OCI-LY1 (cell line): Measurements from ENCODE around the gene TRIL.

Experiments
- H2AFZ ChIP-seq: fragments of 200-600 bp; sonication (generic), shearing (Covaris generic); 2 replicates; pipeline ENCODE4 v1.6.0; 2014; ENCODE audit warnings: antibody characterized with exemption, mild to moderate bottlenecking, low read length
- H3F3A ChIP-seq: fragments of 200-600 bp; sonication (generic), shearing (Covaris generic); 2 replicates; pipeline ENCODE4 v1.6.0; 2014; ENCODE audit warnings: mild to moderate bottlenecking, antibody characterized with exemption, low read length, moderate library complexity; ENCODE audit not compliant: insufficient read depth
- H3K27ac ChIP-seq: fragments of 200-600 bp; sonication (generic); 2 replicates; pipeline ENCODE4 v1.5.1; 2014; ENCODE audit warnings: low read length, mixed run types, mild to moderate bottlenecking, low read depth; ENCODE audit not compliant: poor library complexity, severe bottlenecking
- H3K27me3 ChIP-seq: fragments of 200-600 bp; sonication (generic); 2 replicates; pipeline ENCODE4 v1.6.0; 2014; ENCODE audit warnings: antibody characterized with exemption, mild to moderate bottlenecking, low read length, moderate library complexity; ENCODE audit not compliant: insufficient read depth
- H3K36me3 ChIP-seq: fragments of 200-600 bp; sonication (generic); 2 replicates; pipeline ENCODE4 v1.6.1; 2014; ENCODE audit warnings: mild to moderate bottlenecking, antibody characterized with exemption, low read length, moderate library complexity, mixed read lengths; ENCODE audit not compliant: insufficient read depth
- H3K4me1 ChIP-seq: fragments of 200-600 bp; sonication (generic); 2 replicates; pipeline ENCODE4 v1.5.1; 2014; ENCODE audit warnings: mild to moderate bottlenecking, low read length, moderate library complexity; ENCODE audit not compliant: insufficient read depth, severe bottlenecking
- H3K4me2 ChIP-seq: fragments of 200-600 bp; sonication (generic), shearing (Covaris generic); 2 replicates; pipeline ENCODE4 v1.6.1; 2014; ENCODE audit warnings: low read length
- H3K4me3 ChIP-seq: fragments of 200-600 bp; sonication (generic); 2 replicates; pipeline ENCODE4 v1.5.1; 2014; ENCODE audit warnings: low read length, low read depth, mild to moderate bottlenecking, mixed read lengths; ENCODE audit not compliant: poor library complexity, severe bottlenecking
- H3K79me2 ChIP-seq: fragments of 200-600 bp; shearing (Covaris generic); 2 replicates; pipeline ENCODE4 v1.6.1; 2016; ENCODE audit warnings: mixed run types, low read length, mixed read lengths; ENCODE audit not compliant: insufficient read depth
- H3K9ac ChIP-seq: fragments of 200-600 bp; sonication (generic), shearing (Covaris generic); 2 replicates; pipeline ENCODE4 v1.6.1; 2014; ENCODE audit warnings: mild to moderate bottlenecking, low read length, mixed read lengths
- H3K9me2 ChIP-seq: fragments of 200-600 bp; sonication (generic), shearing (Covaris generic); 2 replicates; pipeline ENCODE4 v1.6.1; 2014; ENCODE audit warnings: low read depth, mild to moderate bottlenecking, low read length, mixed read lengths
- H3K9me3 ChIP-seq: fragments of 200-600 bp; shearing (Covaris generic); 2 replicates; pipeline ENCODE4 v1.6.1; 2014; ENCODE audit warnings: low read length, mixed read lengths
- H4K20me1 ChIP-seq: fragments of 200-600 bp; sonication (generic), shearing (Covaris generic); 2 replicates; pipeline ENCODE4 v1.6.0; 2016; ENCODE audit warnings: mild to moderate bottlenecking, low read length; ENCODE audit not compliant: insufficient read depth
- EZH2 ChIP-seq: fragments of 200-600 bp; sonication (generic), shearing (Covaris generic); IDR thresholded peaks from 2 replicates; pipeline ENCODE4 v1.8.0; 2017; ENCODE audit warnings: borderline replicate concordance, mixed run types, mild to moderate bottlenecking, antibody characterized with exemption, low read length, moderate library complexity, mixed read lengths
- TF ChIP-seq, protein P1 (sequence below): fragments of 200-600 bp; sonication (generic), shearing (Covaris generic); IDR thresholded peaks from 2 replicates; pipeline ENCODE4 v1.5.1; 2017; ENCODE audit warnings: mild to moderate bottlenecking, antibody characterized with exemption, low read length, moderate library complexity, mixed read lengths

The TRIL gene

DNA sequence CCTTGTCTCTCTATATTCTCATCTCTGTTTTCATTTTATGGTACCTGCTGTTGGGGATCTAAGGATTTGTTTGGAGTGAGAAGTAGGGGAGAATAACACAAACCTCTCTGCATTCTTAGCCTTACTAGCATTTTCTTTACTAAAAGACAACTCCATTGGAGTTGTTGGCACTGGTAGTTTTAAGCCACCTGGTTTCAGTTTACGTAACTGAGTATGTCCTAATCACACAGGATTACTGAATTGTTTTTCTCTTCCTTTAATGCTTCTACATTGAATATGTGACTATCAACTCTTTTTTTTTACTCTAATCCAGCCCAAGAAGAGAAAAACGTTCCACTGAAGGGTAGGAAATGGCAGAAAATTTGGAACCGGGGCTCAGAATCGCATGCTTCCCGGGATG lies 30.0 kb upstream of the TRIL start:
- Histone ChIP-seq H3K4me2 (no peak overlapping the region), H4K20me1 (no peaks in the 10 kb centered on the region), H2AFZ (no peak overlapping the region), H3K9ac (no peak overlapping the region), H3K27ac (no peak overlapping the region), H3K4me1 (no peaks in the 10 kb centered on the region), H3K9me2 (no peaks in the 10 kb centered on the region), H3F3A (no peaks in the 10 kb centered on the region), H3K27me3 (no peaks in the 10 kb centered on the region), H3K4me3 (no peak overlapping the region), H3K36me3 (no peaks in the 10 kb centered on the region), H3K79me2 (no peaks in the 10 kb centered on the region), H3K9me3 (no peaks in the 10 kb centered on the region)
- TF ChIP-seq, protein P1, sequence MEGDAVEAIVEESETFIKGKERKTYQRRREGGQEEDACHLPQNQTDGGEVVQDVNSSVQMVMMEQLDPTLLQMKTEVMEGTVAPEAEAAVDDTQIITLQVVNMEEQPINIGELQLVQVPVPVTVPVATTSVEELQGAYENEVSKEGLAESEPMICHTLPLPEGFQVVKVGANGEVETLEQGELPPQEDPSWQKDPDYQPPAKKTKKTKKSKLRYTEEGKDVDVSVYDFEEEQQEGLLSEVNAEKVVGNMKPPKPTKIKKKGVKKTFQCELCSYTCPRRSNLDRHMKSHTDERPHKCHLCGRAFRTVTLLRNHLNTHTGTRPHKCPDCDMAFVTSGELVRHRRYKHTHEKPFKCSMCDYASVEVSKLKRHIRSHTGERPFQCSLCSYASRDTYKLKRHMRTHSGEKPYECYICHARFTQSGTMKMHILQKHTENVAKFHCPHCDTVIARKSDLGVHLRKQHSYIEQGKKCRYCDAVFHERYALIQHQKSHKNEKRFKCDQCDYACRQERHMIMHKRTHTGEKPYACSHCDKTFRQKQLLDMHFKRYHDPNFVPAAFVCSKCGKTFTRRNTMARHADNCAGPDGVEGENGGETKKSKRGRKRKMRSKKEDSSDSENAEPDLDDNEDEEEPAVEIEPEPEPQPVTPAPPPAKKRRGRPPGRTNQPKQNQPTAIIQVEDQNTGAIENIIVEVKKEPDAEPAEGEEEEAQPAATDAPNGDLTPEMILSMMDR, result no peak
- no peak for TF ChIP-seq EZH2

DNA sequence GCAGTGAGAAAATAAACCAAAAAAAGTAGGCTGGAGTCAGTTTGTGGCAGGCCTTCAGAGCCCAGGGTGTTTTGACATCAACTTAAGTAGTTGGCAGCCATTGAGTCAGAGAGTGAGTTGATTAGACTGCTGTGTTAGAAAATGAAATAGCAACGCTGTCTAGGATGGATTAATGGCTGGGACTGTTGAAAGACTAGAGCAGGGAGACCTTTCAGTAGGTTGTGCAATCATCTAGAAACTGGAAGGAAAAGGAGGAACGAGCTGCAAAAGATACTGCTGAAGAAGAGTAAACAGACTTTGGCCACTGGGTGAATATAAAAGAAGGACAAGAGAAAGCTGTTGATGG lies 28.6 kb upstream of the TRIL start:
- Histone ChIP-seq H3K27ac (no peak overlapping the region), H3K4me2 (no peak overlapping the region), H3F3A (no peaks in the 10 kb centered on the region), H3K9me3 (no peaks in the 10 kb centered on the region), H3K36me3 (no peaks in the 10 kb centered on the region), H3K79me2 (no peaks in the 10 kb centered on the region), H3K9me2 (no peaks in the 10 kb centered on the region), H3K4me3 (no peak overlapping the region), H3K27me3 (no peaks in the 10 kb centered on the region), H3K4me1 (no peaks in the 10 kb centered on the region), H4K20me1 (no peaks in the 10 kb centered on the region), H2AFZ (no peak overlapping the region), H3K9ac (no peak overlapping the region)
- TF ChIP-seq, protein P1, result no peak
- no peak for TF ChIP-seq EZH2

DNA sequence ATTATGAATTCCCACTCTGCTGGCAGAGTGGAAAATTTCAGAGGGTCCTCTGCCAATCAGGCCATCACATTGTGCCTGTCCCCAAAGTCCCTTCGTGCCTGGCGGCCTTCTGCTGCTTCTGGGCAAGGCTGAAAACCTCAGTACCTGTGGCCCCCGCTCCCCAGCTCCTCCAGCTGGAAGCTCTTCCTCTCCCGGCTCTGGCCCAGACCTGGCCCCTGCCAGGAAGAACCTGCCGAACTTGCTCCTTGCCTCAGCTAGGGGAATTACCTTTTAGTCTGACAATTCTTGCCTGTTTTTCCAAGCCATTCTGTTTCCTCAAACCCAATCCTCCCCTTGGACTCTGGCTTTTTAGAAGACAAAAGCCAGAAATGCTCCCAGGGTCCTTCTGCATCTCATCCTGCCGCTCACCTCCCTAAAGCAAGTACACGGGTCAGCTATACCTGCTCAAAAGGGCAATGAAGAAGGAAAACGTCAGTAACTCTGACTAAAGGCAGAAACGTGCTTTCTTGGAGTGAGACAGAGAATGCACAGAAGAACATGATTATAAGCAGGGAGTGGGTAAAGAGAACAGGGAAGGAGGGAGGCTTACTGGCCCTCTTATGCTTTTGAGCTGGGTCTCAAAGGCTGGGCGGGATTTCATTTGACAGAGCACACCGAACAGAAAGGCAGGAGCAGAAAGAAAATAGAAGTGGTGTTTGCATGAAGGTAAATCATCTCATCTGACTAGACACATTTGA lies 28.1 kb upstream of the TRIL start:
- H3K4me1 ChIP-seq, result no peaks in the 10 kb centered on the region
- no peaks in the 10 kb centered on the region for H3K9me3 ChIP-seq
- no peak overlapping the region for H3K4me2 ChIP-seq
- no peaks in the 10 kb centered on the region for H3K36me3 ChIP-seq
- H3K9me2 ChIP-seq, result no peaks in the 10 kb centered on the region
- TF ChIP-seq EZH2, result no peak
- TF ChIP-seq, protein P1, result no peak
- H3K9ac ChIP-seq, result no peak overlapping the region
- no peaks in the 10 kb centered on the region for H3K79me2 ChIP-seq
- no peaks in the 10 kb centered on the region for H3K27me3 ChIP-seq
- no peak overlapping the region for H3K27ac ChIP-seq
- H4K20me1 ChIP-seq, result no peaks in the 10 kb centered on the region
- no peak overlapping the region for H3K4me3 ChIP-seq
- H2AFZ ChIP-seq, result no peak overlapping the region
- H3F3A ChIP-seq, result no peaks in the 10 kb centered on the region
